BE2C (cell line): ENCODE measurements around the gene SESN1.

Source experiments
- DNase-seq: peaks from one replicate; pipeline ENCODE4 v3.0.0-alpha.2; 2020
- H3K27me3 ChIP-seq: fragments of 250-450 bp; sonication (Bioruptor Pico); 2 replicates; pipeline ENCODE4 v1.5.1; 2020; ENCODE audit warnings: mild to moderate bottlenecking
- H3K36me3 ChIP-seq: fragments of 250-450 bp; sonication (Bioruptor Pico); 2 replicates; pipeline ENCODE4 v1.5.1; 2020; ENCODE audit warnings: mild to moderate bottlenecking
- H3K4me1 ChIP-seq: fragments of 250-450 bp; sonication (Bioruptor Pico); 2 replicates; pipeline ENCODE4 v1.5.1; 2020
- H3K4me3 ChIP-seq: 2 replicates; pipeline ENCODE4 v1.5.1; 2011; ENCODE audit warnings: low read depth, low read length
- H3K9me3 ChIP-seq: fragments of 250-450 bp; sonication (Bioruptor Pico); 2 replicates; pipeline ENCODE4 v1.5.1; 2020
- TF ChIP-seq, protein P1 (sequence below): IDR thresholded peaks from 2 replicates; pipeline ENCODE4 v1.5.1; 2012; ENCODE audit warnings: mild to moderate bottlenecking, low read depth, low read length

The SESN1 gene

DNA sequence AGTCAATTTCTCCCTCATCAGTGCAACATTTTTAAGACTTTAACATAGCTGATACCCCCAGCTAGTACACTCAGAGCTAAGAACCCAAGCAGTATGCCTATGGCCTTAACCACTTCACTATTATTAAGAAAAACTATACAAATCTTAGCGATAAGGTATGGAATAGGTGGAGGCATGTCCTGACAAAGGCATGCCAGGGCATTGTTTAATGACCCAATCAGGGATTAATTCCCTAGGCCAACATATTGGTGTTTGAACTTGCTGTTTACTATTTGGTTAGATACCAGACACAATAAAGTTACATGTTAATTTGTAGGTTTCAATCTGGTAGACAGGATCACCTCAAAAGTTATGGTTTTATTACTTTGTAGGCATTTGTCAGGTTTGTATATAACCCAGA, 153.4 kb downstream of the SESN1 start:
- Histone ChIP-seq H3K4me3 (no peak overlapping the region), H3K9me3 (no peaks in the 10 kb centered on the region), H3K4me1 (peaks cover 20% of the 10 kb centered on the region), H3K27me3 (no peaks in the 10 kb centered on the region), H3K36me3 (no peaks in the 10 kb centered on the region)
- DNase-seq: no peak
- TF ChIP-seq, protein P1, sequence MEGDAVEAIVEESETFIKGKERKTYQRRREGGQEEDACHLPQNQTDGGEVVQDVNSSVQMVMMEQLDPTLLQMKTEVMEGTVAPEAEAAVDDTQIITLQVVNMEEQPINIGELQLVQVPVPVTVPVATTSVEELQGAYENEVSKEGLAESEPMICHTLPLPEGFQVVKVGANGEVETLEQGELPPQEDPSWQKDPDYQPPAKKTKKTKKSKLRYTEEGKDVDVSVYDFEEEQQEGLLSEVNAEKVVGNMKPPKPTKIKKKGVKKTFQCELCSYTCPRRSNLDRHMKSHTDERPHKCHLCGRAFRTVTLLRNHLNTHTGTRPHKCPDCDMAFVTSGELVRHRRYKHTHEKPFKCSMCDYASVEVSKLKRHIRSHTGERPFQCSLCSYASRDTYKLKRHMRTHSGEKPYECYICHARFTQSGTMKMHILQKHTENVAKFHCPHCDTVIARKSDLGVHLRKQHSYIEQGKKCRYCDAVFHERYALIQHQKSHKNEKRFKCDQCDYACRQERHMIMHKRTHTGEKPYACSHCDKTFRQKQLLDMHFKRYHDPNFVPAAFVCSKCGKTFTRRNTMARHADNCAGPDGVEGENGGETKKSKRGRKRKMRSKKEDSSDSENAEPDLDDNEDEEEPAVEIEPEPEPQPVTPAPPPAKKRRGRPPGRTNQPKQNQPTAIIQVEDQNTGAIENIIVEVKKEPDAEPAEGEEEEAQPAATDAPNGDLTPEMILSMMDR: no peak

DNA sequence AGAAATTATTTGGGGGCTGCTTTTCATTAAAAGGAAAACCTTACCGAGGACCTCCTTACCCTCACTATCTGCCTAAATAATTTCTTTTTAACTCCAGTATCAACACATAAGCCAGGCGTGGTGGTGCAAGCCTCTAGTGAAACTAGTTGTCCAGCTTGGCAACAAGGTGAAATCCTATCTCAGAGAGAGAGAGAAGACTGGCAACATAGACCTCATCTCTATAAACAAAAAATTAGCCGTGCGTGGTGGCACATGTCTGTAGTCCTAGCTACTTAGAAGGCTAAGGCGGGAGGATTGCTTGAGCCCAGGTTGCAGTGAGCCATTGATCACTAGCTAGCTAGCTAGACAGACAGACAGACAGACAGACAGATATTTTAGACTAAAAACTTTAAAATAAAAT, 153.9 kb downstream of the SESN1 start:
- H3K27me3 ChIP-seq: no peaks in the 10 kb centered on the region
- peaks cover 14% of the 10 kb centered on the region for H3K4me1 ChIP-seq
- TF ChIP-seq, protein P1: no peak
- no peak for DNase-seq
- H3K9me3 ChIP-seq: no peaks in the 10 kb centered on the region
- no peaks in the 10 kb centered on the region for H3K36me3 ChIP-seq
- no peak overlapping the region for H3K4me3 ChIP-seq

DNA sequence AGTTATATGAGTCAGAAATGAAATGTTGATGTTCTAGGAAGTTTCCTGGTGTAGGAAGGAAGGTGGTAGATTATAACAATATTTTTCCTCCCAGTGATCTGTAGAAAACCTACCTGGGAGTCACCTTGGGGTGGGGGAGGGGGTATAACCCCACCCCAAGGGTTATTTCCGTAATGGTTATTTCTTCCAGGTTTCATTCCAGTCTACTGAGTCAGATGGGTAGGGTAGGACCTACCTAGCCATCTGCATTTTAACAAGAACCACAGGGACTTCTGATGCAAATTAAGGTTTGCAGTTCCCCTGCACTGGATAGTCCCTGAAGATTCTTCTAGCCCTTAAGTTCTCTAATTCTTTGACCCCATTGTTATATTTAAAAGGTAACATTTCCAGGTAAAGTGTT, 157.5 kb downstream of the SESN1 start:
- Histone ChIP-seq H3K9me3 (no peaks in the 10 kb centered on the region), H3K27me3 (no peaks in the 10 kb centered on the region), H3K36me3 (no peaks in the 10 kb centered on the region), H3K4me3 (no peak overlapping the region), H3K4me1 (no peaks in the 10 kb centered on the region; the same call in 1 of the 2 replicates)
- TF ChIP-seq, protein P1: no peak
- DNase-seq: no peak
